ENCODE measurements around the gene ZNF669. TPM values are rescaled to one million over a fixed set of nuclear protein-coding genes. Genes with fewer than 3 reads are reported as not detected.

The ZNF669 gene
- total RNA-seq, 4 donors from 2014 or later = 4.8 to 6.2 (median 5.9) TPM

DNA sequence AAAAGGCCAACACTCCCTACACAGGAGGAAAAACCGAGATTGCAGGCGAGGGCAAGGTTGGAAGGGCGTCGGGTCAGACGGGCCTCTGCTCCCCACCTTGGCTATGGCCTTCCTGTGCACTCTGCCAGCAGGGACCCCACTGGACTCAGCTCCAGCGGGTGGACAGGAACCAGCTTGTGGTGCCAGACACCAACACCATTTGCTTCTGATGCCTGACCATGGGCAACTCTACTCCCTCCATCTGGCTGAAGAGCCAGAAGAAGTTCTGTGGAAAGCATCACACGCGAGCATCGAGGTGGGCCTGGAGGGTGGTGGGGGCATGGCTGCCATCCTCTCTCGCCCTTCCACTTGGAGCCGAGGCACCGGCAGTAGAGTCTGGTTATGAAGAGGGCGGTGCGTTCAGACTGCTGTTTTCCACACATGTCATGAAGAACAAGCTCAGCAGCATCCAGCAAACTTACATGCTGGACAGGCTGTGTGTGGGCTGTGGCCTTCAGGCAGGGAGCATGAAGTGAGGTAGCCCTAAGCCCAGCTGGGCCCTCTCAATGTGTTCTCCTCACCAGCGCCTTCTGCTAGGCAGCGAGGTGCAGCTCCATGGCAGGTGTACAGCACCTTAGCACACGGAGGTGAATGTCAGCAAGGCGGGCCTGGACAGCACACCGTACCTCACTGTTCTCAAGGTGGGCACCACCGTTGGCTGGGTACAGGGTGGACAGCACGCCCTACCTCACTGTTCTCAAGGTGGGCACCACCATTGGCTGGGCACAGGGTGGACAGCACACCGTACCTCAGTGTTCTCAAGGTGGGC, 15.6 kb upstream of the ZNF669 start:
- no peak for DNase-seq (ENCODE audit: extremely low spot score)
- TF ChIP-seq, protein P1, sequence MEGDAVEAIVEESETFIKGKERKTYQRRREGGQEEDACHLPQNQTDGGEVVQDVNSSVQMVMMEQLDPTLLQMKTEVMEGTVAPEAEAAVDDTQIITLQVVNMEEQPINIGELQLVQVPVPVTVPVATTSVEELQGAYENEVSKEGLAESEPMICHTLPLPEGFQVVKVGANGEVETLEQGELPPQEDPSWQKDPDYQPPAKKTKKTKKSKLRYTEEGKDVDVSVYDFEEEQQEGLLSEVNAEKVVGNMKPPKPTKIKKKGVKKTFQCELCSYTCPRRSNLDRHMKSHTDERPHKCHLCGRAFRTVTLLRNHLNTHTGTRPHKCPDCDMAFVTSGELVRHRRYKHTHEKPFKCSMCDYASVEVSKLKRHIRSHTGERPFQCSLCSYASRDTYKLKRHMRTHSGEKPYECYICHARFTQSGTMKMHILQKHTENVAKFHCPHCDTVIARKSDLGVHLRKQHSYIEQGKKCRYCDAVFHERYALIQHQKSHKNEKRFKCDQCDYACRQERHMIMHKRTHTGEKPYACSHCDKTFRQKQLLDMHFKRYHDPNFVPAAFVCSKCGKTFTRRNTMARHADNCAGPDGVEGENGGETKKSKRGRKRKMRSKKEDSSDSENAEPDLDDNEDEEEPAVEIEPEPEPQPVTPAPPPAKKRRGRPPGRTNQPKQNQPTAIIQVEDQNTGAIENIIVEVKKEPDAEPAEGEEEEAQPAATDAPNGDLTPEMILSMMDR (IDR thresholded peaks at IDR 0.05) = no peak
- TF ChIP-seq POLR2A (IDR thresholded peaks at IDR 0.05; ENCODE audit: low read depth) (no peak), POLR2AphosphoS5 (IDR thresholded peaks at IDR 0.05) (no peak), EP300 (IDR thresholded peaks at IDR 0.05) (no peak)
- H3K27me3 ChIP-seq = no peaks in the 10 kb centered on the region
- no peak overlapping the region for H3K27ac ChIP-seq (replicated peaks in 1 of 4)
- H3K4me1 ChIP-seq = no peaks in the 10 kb centered on the region
- H3K36me3 ChIP-seq = no peaks in the 10 kb centered on the region
- H3K4me3 ChIP-seq = no peak overlapping the region
- H3K9me3 ChIP-seq = no peaks in the 10 kb centered on the region
- intact Hi-C loops (cut with DNase I) = loop anchor here (10.0 kb wide), 1 partner anchor 75 kb away; no protein-coding TSS in a partner anchor
- WGBS = 90% methylated on average over 16 of the region's 22 CpGs

DNA sequence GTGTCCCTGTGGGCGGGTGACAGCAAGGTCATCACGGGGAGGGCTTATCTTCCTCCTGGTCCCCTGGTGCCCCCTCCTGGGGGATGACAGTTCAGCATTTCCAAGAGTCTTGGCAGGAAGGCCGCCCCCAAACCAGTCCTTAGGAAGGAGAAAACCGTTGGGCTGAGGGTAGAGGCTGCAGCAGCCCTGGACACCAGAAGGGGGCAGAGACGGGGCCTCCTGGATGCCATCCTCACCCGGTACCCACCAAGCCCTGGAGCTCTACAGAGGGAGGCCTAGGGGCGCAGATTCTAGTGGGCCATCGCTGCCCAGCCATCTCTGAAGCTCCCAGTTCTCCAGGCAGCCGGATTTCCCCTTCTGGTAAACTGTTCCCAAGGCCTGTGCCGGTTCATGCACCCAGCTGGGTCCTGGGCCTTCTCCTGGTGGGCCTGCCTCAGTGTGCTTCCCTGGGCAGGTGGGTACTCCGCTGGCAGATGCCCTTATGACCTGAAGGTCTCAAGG, 14.8 kb upstream of the ZNF669 start:
- DNase-seq (ENCODE audit: extremely low spot score) = no peak
- no peaks in the 10 kb centered on the region for H3K27me3 ChIP-seq
- H3K4me1 ChIP-seq = no peaks in the 10 kb centered on the region
- TF ChIP-seq, protein P1 (IDR thresholded peaks at IDR 0.05) = peak in 1 of 3 experiments; percentile 8
- TF ChIP-seq POLR2AphosphoS5 (IDR thresholded peaks at IDR 0.05) (no peak), EP300 (IDR thresholded peaks at IDR 0.05) (no peak), POLR2A (IDR thresholded peaks at IDR 0.05; ENCODE audit: low read depth) (no peak)
- intact Hi-C loops (cut with DNase I) = no loop called here
- no peaks in the 10 kb centered on the region for H3K36me3 ChIP-seq
- H3K4me3 ChIP-seq = no peak overlapping the region
- WGBS = 93% methylated on average over 3 of the region's 11 CpGs
- no peak overlapping the region for H3K27ac ChIP-seq (replicated peaks in 1 of 4)
- no peaks in the 10 kb centered on the region for H3K9me3 ChIP-seq

DNA sequence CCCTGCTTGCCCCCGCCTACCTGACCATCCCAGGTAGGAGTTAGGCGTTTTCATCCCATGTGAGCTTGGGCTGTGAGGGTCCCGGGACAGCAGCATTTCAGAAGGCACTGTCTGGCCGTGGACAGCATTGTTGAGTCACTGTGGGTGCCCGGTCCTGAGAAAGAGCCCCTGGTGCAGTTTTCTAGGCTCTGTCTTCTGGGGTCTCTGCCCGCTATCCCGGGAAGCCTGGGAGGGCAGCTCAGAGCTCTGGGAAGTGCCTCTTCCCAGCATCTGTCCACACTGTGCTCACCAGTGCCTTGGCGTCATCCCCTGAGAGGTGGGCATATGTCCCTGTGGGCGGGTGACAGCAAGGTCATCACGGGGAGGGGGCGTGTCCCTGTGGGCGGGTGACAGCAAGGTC, 11.4 kb upstream of the ZNF669 start:
- WGBS = 95% methylated on average over 4 of the region's 12 CpGs
- no peak for DNase-seq (ENCODE audit: extremely low spot score)
- no peaks in the 10 kb centered on the region for H3K9me3 ChIP-seq
- no peak overlapping the region for H3K27ac ChIP-seq (replicated peaks in 1 of 4)
- no peaks in the 10 kb centered on the region for H3K36me3 ChIP-seq
- H3K4me3 ChIP-seq = no peak overlapping the region
- peaks cover 10 to 18% (median 16%) of the 10 kb centered on the region in 4 donors for H3K4me1 ChIP-seq
- no peaks in the 10 kb centered on the region for H3K27me3 ChIP-seq
- TF ChIP-seq EP300 (IDR thresholded peaks at IDR 0.05) (no peak), POLR2AphosphoS5 (IDR thresholded peaks at IDR 0.05) (no peak), POLR2A (IDR thresholded peaks at IDR 0.05; ENCODE audit: low read depth) (no peak)
- TF ChIP-seq, protein P1 (IDR thresholded peaks at IDR 0.05) = no peak
- intact Hi-C loops (cut with DNase I) = no loop called here

DNA sequence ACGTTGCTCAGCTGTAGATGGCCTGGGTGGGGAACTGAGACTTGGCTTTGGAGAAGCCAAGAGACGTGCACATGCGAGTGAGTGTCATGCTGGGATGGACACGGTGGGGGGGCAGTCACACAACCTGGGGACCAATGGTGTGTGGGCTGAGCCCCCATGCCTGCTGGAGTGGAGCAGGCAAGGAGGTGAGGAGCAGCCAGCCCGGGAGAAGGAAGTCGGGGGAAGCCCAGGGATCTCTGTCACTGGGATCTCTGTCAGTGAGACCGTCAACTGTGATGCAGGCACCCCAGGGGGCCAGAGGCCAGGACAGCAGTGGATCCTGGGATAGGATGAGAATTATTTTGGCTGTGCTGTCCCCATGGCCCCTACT, 11.0 kb upstream of the ZNF669 start:
- intact Hi-C loops (cut with DNase I) = no loop called here
- 70% methylated on average over 6 of the region's 7 CpGs for WGBS

More for the DNA sequence above, 11.0 kb upstream of the ZNF669 start:
- Histone ChIP-seq H3K4me1 (peaks cover 12 to 22% (median 21%) of the 10 kb centered on the region in 4 donors), H3K36me3 (no peaks in the 10 kb centered on the region), H3K4me3 (no peak overlapping the region), H3K27me3 (no peaks in the 10 kb centered on the region), H3K27ac (replicated peaks in 1 of 4) (no peak overlapping the region), H3K9me3 (no peaks in the 10 kb centered on the region)
- no peak for TF ChIP-seq EP300 (IDR thresholded peaks at IDR 0.05)
- no peak for TF ChIP-seq POLR2A (IDR thresholded peaks at IDR 0.05; ENCODE audit: low read depth)
- TF ChIP-seq, protein P1 (IDR thresholded peaks at IDR 0.05) = no peak
- TF ChIP-seq POLR2AphosphoS5 (IDR thresholded peaks at IDR 0.05) = no peak
- no peak for DNase-seq (ENCODE audit: extremely low spot score)

All from esophagus muscularis mucosa (tissue), 4 donors.